Gastrocnemius medialis (tissue), 4 donors: Measurements from ENCODE around the gene PSMB2. TPM values are rescaled to one million over a fixed set of nuclear protein-coding genes. Genes with fewer than 3 reads are reported as not detected.

Source experiments
- ATAC-seq, 2 donors: fragments of 150-250 bp; one replicate each; pipeline ENCODE4 v1.9.1; 2016
- DNase-seq, 2 donors: peaks; one replicate each; pipeline ENCODE4 v3.0.0-alpha.2; 2019
- H3K27ac ChIP-seq, 4 donors: fragments of 200-600 bp; sonication (generic); 1 replicate in 1 of 4; 2 replicates in 3 of 4; pipeline ENCODE4 v1.5.1; 2016 to 2018; ENCODE audit warnings: mild to moderate bottlenecking in 2 of 4, moderate library complexity in 1 of 4
- H3K27me3 ChIP-seq, 3 donors: fragments of 200-600 bp; sonication (generic) in 2 of 3; 1 replicate in 1 of 3; 2 replicates in 2 of 3; pipeline versions ENCODE4 v1.5.1 to v1.6.0; 2016 to 2019; ENCODE audit warnings: mild to moderate bottlenecking in 1 of 3, moderate library complexity in 1 of 3
- H3K36me3 ChIP-seq, 2 donors: fragments of 200-600 bp; sonication (generic) in 1 of 2; one replicate each; pipeline ENCODE4 v1.5.1; 2017 to 2018
- H3K4me1 ChIP-seq, 2 donors: fragments of 200-600 bp; sonication (generic) in 1 of 2; one replicate each; pipeline ENCODE4 v1.5.1; 2016 to 2017; ENCODE audit warnings: mild to moderate bottlenecking in 2 of 2
- H3K4me3 ChIP-seq, 4 donors: fragments of 200-600 bp; sonication (generic) in 3 of 4; 1 replicate in 1 of 4; 2 replicates in 3 of 4; pipeline ENCODE4 v1.5.1; 2016 to 2019; ENCODE audit warnings: mild to moderate bottlenecking in 2 of 4
- H3K9me3 ChIP-seq, 3 donors: fragments of 200-600 bp; sonication (generic) in 2 of 3; 1 replicate in 1 of 3; 2 replicates in 2 of 3; pipeline ENCODE4 v1.5.1; 2016 to 2019
- CTCF ChIP-seq, 5 experiments: fragments of 450-650 bp in 3 of 5; fragments of 200-600 bp in 2 of 5; sonication (generic) in 2 of 5; IDR thresholded peaks in 4 of 5; conservative IDR thresholded peaks in 1 of 5; 1 replicate in 4 of 5; 2 replicates in 1 of 5; pipeline ENCODE4 v1.5.1; 2016 to 2019; ENCODE audit warnings: antibody characterized with exemption in 5 of 5, mild to moderate bottlenecking in 3 of 5, moderate library complexity in 3 of 5
- POLR2A ChIP-seq, 2 donors: fragments of 450-650 bp; IDR thresholded peaks; one replicate each; pipeline ENCODE4 v1.6.1; 2017; ENCODE audit warnings: antibody characterized with exemption in 2 of 2, mild to moderate bottlenecking in 2 of 2, moderate library complexity in 2 of 2
- in situ Hi-C, 4 donors: fragments of 200-750 bp; cut with MboI; loops; one replicate each; pipeline versions ENCODE4 v1.15.0 to v1.8.0; 2017; ENCODE audit warnings: low sequenced_read_pairs in 4 of 4
- intact Hi-C: fragments of 100-400 bp; cut with DNase I; formaldehyde crosslinking; loops from one replicate; pipeline ENCODE4 v1.15.1; 2023; ENCODE audit warnings: low total_unique reads
- total RNA-seq, 4 donors: library from RNA; depleted of rRNA; stranded (reverse); fragments of >200 nt; gene quantifications; one replicate each; pipeline versions ENCODE4 v1.1.0 to v1.2.3, GENCODE V29; 2016

The PSMB2 gene
- total RNA-seq, 4 donors from 2014 or later: 65.2 to 119 (median 89.9) TPM

GRCh38 chr1:35631396-35631795, 9.9 kb downstream of the PSMB2 start:
- no peak for DNase-seq
- Histone ChIP-seq H3K4me3 (no peak overlapping the region), H3K4me1 (peaks cover 1 to 3% of the 10 kb centered on the region in 2 donors), H3K9me3 (no peaks in the 10 kb centered on the region), H3K27me3 (no peaks in the 10 kb centered on the region), H3K36me3 (peaks cover 0 to 77% of the 10 kb centered on the region in 2 donors), H3K27ac (no peak overlapping the region)
- in situ Hi-C loops (no loop called here), intact Hi-C loops (loop anchor here (10.0 kb wide), 1 partner anchor 437 kb away; the partner anchor contains the start of gene SFPQ)
- no peak for ATAC-seq
- TF ChIP-seq CTCF (IDR thresholded peaks at IDR 0.05 in 4 of 5, conservative IDR thresholded peaks at IDR 0.05 in 1 of 5) (no peak), POLR2A (IDR thresholded peaks at IDR 0.05) (no peak)

- no peaks in the 10 kb centered on the region for H3K9me3 ChIP-seq
- no peak overlapping the region for H3K27ac ChIP-seq
- H3K36me3 ChIP-seq: peaks cover 0 to 61% of the 10 kb centered on the region in 2 donors
- intact Hi-C loops (no loop called here), in situ Hi-C loops (no loop called here)
- TF ChIP-seq CTCF (IDR thresholded peaks at IDR 0.05 in 4 of 5, conservative IDR thresholded peaks at IDR 0.05 in 1 of 5) (no peak), POLR2A (IDR thresholded peaks at IDR 0.05) (no peak)
- H3K4me1 ChIP-seq: no peaks in the 10 kb centered on the region
- H3K27me3 ChIP-seq: no peaks in the 10 kb centered on the region
- ATAC-seq (no peak), DNase-seq (no peak)
- no peak overlapping the region for H3K4me3 ChIP-seq
These were observed 12.3 kb downstream of the PSMB2 start for GRCh38 chr1:35629051-35629450.

GRCh38 chr1:35623832-35624231, 17.5 kb downstream of the PSMB2 start:
- Histone ChIP-seq H3K27me3 (no peaks in the 10 kb centered on the region), H3K4me1 (peaks cover 0 to 10% of the 10 kb centered on the region in 2 donors), H3K36me3 (peaks cover 0 to 10% of the 10 kb centered on the region in 2 donors), H3K4me3 (no peak overlapping the region), H3K9me3 (no peaks in the 10 kb centered on the region), H3K27ac (no peak overlapping the region)
- ATAC-seq (no peak), DNase-seq (no peak)
- intact Hi-C loops (no loop called here), in situ Hi-C loops (no loop called here)
- TF ChIP-seq CTCF (IDR thresholded peaks at IDR 0.05 in 4 of 5, conservative IDR thresholded peaks at IDR 0.05 in 1 of 5) (no peak), POLR2A (IDR thresholded peaks at IDR 0.05) (no peak)

GRCh38 chr1:35622510-35623178, 18.7 kb downstream of the PSMB2 start:
- in situ Hi-C loops: no loop called here
- no peaks in the 10 kb centered on the region for H3K27me3 ChIP-seq
- H3K9me3 ChIP-seq: no peaks in the 10 kb centered on the region
- peaks cover 0 to 10% of the 10 kb centered on the region in 2 donors for H3K4me1 ChIP-seq
- DNase-seq (no peak), ATAC-seq (no peak)
- intact Hi-C loops: no loop called here
- no peak overlapping the region for H3K27ac ChIP-seq
- peaks cover 0 to 8% of the 10 kb centered on the region in 2 donors for H3K36me3 ChIP-seq
- no peak overlapping the region for H3K4me3 ChIP-seq
- TF ChIP-seq POLR2A (IDR thresholded peaks at IDR 0.05) (no peak), CTCF (IDR thresholded peaks at IDR 0.05 in 4 of 5, conservative IDR thresholded peaks at IDR 0.05 in 1 of 5) (no peak)
